ENCODE results near the gene HELT. TPM values are rescaled to one million over a fixed set of nuclear protein-coding genes. Genes with fewer than 3 reads are reported as not detected.

HELT gene
- polyA plus RNA-seq, 3 donors, result not detected

DNA sequence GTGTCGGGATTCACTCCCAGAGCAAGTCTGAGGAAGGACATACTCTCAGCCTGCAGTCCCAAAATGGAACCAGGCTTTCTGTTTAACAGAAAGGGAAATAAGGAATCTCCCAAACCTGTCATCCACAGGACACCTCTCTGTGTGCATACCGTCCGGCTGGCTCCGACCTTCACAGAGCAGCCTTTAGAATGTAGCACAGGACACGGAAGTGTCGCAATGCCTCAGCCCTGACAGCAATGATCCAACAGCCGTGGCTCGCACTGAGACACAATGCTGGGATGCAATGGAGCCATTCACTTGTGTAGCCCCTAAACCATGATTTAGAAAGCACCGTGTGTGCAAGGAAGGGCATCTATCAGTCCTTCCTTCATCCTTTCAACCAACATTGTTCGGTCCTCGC lies 15.5 kb upstream of the HELT start:
- Mint-ChIP-seq H3K27ac (no peak overlapping the region), H3K4me1 (peaks cover 19% of the 10 kb centered on the region), H3K27me3 (ENCODE audit: low read depth in 3 of 3) (peaks cover 19 to 27% (median 23%) of the 10 kb centered on the region in 3 donors), H3K4me3 (no peak overlapping the region), H3K36me3 (peaks cover 0 to 2% of the 10 kb centered on the region in 2 donors), H3K9me3 (peaks cover 0 to 2% (median 0%) of the 10 kb centered on the region in 7 donors)
- Histone ChIP-seq H3K9me3 (replicated peaks in 1 of 2; ENCODE audit: control insufficient read depth in 1 of 2, insufficient read depth in 1 of 2, low read length in 2 of 2) (no peaks in the 10 kb centered on the region), H3K9ac (ENCODE audit: insufficient read depth, low read length, poor library complexity, severe bottlenecking) (no peak overlapping the region), H3K27me3 (ENCODE audit: control insufficient read depth in 2 of 2, insufficient read depth in 2 of 2, low read length in 2 of 2) (peaks cover 0 to 13% of the 10 kb centered on the region in 2 donors), H3K36me3 (replicated peaks in 1 of 2; ENCODE audit: control insufficient read depth in 1 of 2, insufficient read depth in 2 of 2, low read length in 2 of 2) (no peaks in the 10 kb centered on the region), H3K79me2 (ENCODE audit: insufficient read depth, low read length) (no peaks in the 10 kb centered on the region), H3K4me2 (replicated peaks; ENCODE audit: extremely low read depth, low read length, poor library complexity, severe bottlenecking) (no peak overlapping the region), H3K4me1 (ENCODE audit: control insufficient read depth in 1 of 2, insufficient read depth in 2 of 2, low read length in 2 of 2) (peaks cover 9 to 13% of the 10 kb centered on the region in 2 donors), H3K4me3 (replicated peaks in 1 of 3; ENCODE audit: low read depth in 2 of 3, low read length in 3 of 3) (no peak overlapping the region), H3K27ac (ENCODE audit: low read depth in 1 of 2, low read length in 2 of 2) (no peak overlapping the region), H2AFZ (ENCODE audit: insufficient read depth, low read depth, low read length, poor library complexity, severe bottlenecking) (no peak overlapping the region), H4K20me1 (ENCODE audit: insufficient read depth, low read length) (no peaks in the 10 kb centered on the region)
- 51% methylated on average over 7 of the region's 11 CpGs for WGBS (ENCODE audit: insufficient coverage)
- peak in 2 of 3 donors; percentile 24 to 35 for DNase-seq
- intact Hi-C loops (cut with micrococcal nuclease), result loop anchor here in 1 of 2 donors (10.0 kb wide), 1 partner anchor 258 kb away; no protein-coding TSS in a partner anchor
- TF ChIP-seq, protein P1, sequence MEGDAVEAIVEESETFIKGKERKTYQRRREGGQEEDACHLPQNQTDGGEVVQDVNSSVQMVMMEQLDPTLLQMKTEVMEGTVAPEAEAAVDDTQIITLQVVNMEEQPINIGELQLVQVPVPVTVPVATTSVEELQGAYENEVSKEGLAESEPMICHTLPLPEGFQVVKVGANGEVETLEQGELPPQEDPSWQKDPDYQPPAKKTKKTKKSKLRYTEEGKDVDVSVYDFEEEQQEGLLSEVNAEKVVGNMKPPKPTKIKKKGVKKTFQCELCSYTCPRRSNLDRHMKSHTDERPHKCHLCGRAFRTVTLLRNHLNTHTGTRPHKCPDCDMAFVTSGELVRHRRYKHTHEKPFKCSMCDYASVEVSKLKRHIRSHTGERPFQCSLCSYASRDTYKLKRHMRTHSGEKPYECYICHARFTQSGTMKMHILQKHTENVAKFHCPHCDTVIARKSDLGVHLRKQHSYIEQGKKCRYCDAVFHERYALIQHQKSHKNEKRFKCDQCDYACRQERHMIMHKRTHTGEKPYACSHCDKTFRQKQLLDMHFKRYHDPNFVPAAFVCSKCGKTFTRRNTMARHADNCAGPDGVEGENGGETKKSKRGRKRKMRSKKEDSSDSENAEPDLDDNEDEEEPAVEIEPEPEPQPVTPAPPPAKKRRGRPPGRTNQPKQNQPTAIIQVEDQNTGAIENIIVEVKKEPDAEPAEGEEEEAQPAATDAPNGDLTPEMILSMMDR (IDR thresholded peaks at IDR 0.05), result no peak

DNA sequence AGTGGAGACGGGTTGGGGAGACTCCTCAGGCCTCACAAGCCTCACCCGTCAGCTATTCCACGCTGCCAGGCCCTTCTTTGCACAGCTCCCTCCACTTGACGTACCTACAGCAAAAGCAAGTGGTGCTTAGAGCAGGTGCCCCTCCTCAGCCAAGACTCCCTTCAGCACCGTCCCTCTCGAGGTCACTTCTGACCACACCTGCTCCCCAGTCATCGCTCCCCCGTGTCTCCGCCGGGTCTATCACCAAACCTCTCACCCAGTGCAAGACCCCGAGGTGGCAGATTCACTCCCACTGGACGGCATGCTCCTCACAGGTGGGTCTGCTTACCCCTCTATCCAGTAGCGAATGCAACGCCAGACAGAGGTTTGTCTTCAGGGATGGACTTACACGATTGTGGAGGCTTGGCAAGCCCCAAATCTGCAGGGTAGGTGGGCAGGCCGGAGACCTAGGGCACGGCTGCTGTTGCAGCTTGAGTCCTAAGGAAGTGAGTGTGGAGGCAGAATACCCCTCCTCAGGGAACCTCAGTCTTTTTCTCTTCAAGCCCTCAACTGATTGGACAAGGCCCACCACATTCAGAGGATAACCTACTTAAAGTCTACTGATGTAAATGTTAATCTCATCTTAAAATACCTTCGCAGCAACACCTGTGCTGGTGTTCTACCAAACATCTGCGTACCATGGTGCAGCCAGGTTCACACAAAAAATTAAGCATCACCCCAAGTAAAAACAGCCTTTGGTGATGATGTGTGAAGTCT lies 14.5 kb upstream of the HELT start:
- peaks cover 0 to 13% of the 10 kb centered on the region in 2 donors for H3K27me3 ChIP-seq (ENCODE audit: control insufficient read depth in 2 of 2, insufficient read depth in 2 of 2, low read length in 2 of 2)
- intact Hi-C loops (cut with micrococcal nuclease), result loop anchor here in 1 of 2 donors (10.0 kb wide), 1 partner anchor 259 kb away; no protein-coding TSS in a partner anchor
- no peak overlapping the region for H3K4me2 ChIP-seq (replicated peaks; ENCODE audit: extremely low read depth, low read length, poor library complexity, severe bottlenecking)
- H3K4me1 ChIP-seq (ENCODE audit: control insufficient read depth in 1 of 2, insufficient read depth in 2 of 2, low read length in 2 of 2), result peaks cover 9 to 13% of the 10 kb centered on the region in 2 donors
- Mint-ChIP-seq H3K27ac (no peak overlapping the region), H3K27me3 (ENCODE audit: low read depth in 3 of 3) (peaks cover 26 to 33% (median 27%) of the 10 kb centered on the region in 3 donors), H3K4me3 (no peak overlapping the region), H3K9me3 (peaks cover 0 to 3% (median 0%) of the 10 kb centered on the region in 7 donors), H3K4me1 (peaks cover 19% of the 10 kb centered on the region), H3K36me3 (peaks cover 0 to 2% of the 10 kb centered on the region in 2 donors)
- H3K79me2 ChIP-seq (ENCODE audit: insufficient read depth, low read length), result no peaks in the 10 kb centered on the region
- no peak overlapping the region for H2AFZ ChIP-seq (ENCODE audit: insufficient read depth, low read depth, low read length, poor library complexity, severe bottlenecking)
- 98% methylated on average over 11 of the region's 19 CpGs for WGBS (ENCODE audit: insufficient coverage)
- no peak overlapping the region for H3K27ac ChIP-seq (ENCODE audit: low read depth in 1 of 2, low read length in 2 of 2)
- TF ChIP-seq, protein P1 (IDR thresholded peaks at IDR 0.05), result no peak
- no peak for DNase-seq
- no peaks in the 10 kb centered on the region for H3K36me3 ChIP-seq (replicated peaks in 1 of 2; ENCODE audit: control insufficient read depth in 1 of 2, insufficient read depth in 2 of 2, low read length in 2 of 2)
- no peak overlapping the region for H3K9ac ChIP-seq (ENCODE audit: insufficient read depth, low read length, poor library complexity, severe bottlenecking)
- H4K20me1 ChIP-seq (ENCODE audit: insufficient read depth, low read length), result no peaks in the 10 kb centered on the region
- H3K4me3 ChIP-seq (replicated peaks in 1 of 3; ENCODE audit: low read depth in 2 of 3, low read length in 3 of 3), result no peak overlapping the region
- no peaks in the 10 kb centered on the region for H3K9me3 ChIP-seq (replicated peaks in 1 of 2; ENCODE audit: control insufficient read depth in 1 of 2, insufficient read depth in 1 of 2, low read length in 2 of 2)

Measured in CD14-positive monocyte (primary cell).